A673 (cell line): ENCODE results near the gene OR2T35.

Source experiments
- CTCF ChIP-seq: fragments of 300-800, 200-600 bp; sonication (generic); conservative IDR thresholded peaks from 2 replicates; pipeline ENCODE4 v1.5.1; 2017; ENCODE audit warnings: low read depth, mild to moderate bottlenecking, antibody characterized with exemption, low read length, moderate library complexity, mixed read lengths
- EZH2 ChIP-seq: fragments of 200-600 bp; sonication (generic); IDR thresholded peaks from 2 replicates; pipeline ENCODE4 v1.6.1; 2017; ENCODE audit warnings: borderline replicate concordance, low read depth, mild to moderate bottlenecking, mixed read lengths, antibody characterized with exemption, low read length; ENCODE audit not compliant: poor library complexity, severe bottlenecking

GRCh38 chr1:248611883-248612414 is 33.1 kb downstream of the OR2T35 start:
- TF ChIP-seq CTCF (peak; percentile 46), EZH2 (no peak)
